ENCODE data around the gene TAF1B. TPM values are rescaled to one million over a fixed set of nuclear protein-coding genes. Genes with fewer than 3 reads are reported as not detected.

TAF1B gene
- 1 to 10 TPM; 3.8 to 7.6 (median 5.8) TPM for total RNA-seq
- 1 to 10 TPM; 2.7 to 6.0 (median 5.7) TPM for polyA plus RNA-seq
- long read RNA-seq, donor 1, partial matches to known transcripts: 1 of 3 reads
- long read RNA-seq, donor 1, other reads (novel, unspliced or antisense): 1 of 3 reads
- long read RNA-seq, donor 2, partial matches to known transcripts: 0 of 3 reads
- long read RNA-seq, donor 2, other reads (novel, unspliced or antisense): 0 of 3 reads

GRCh38 chr2:9843229-9844035 is at the start of gene TAF1B:
Gene TAF1B, plus strand, starts transcription at chr2:9843474. Its CDS starts 68 bp downstream, at chr2:9843542.
- Histone ChIP-seq H3K27ac (peak within 1 kb of the TSS; percentile 86), H3K9me3 (no peaks in the 10 kb centered on the region), H3K27me3 (ENCODE audit: insufficient read depth in 3 of 3, low read length in 2 of 3) (no peaks in the 10 kb centered on the region), H3K36me3 (ENCODE audit: insufficient read depth in 1 of 2, low read depth in 1 of 2) (peaks cover 3 to 28% of the 10 kb centered on the region in 2 donors), H3K4me1 (peaks cover 20% of the 10 kb centered on the region), H3K4me3 (peak within 1 kb of the TSS; percentile 83)
- intact Hi-C loops (cut with DNase I): no loop called here
- peak; percentile 89 to 96 (median 92) for ATAC-seq
- DNase-seq: peak; percentile 89 to 94
- TF ChIP-seq CTCF (IDR thresholded peaks at IDR 0.05): peak; percentile 41
- 0 to 1% (median 0%) methylated on average over 65 to 70 of the region's 70 CpGs for WGBS, 3 donors

- intact Hi-C loops (cut with DNase I): no loop called here
- ATAC-seq (no peak), DNase-seq (no peak)
- Histone ChIP-seq H3K27me3 (ENCODE audit: insufficient read depth in 3 of 3, low read length in 2 of 3) (no peaks in the 10 kb centered on the region), H3K27ac (no peak overlapping the region), H3K4me1 (no peaks in the 10 kb centered on the region), H3K4me3 (no peak overlapping the region), H3K36me3 (ENCODE audit: insufficient read depth in 1 of 2, low read depth in 1 of 2) (no peaks in the 10 kb centered on the region), H3K9me3 (no peaks in the 10 kb centered on the region)
- 90 to 97% (median 91%) methylated on average over 17 of the region's 17 CpGs for WGBS, 3 donors
- no peak for TF ChIP-seq CTCF (IDR thresholded peaks at IDR 0.05)
Observed at GRCh38 chr2:9793918-9794717, 49.2 kb upstream of the TAF1B start.

GRCh38 chr2:9795071-9795470 is 48.2 kb upstream of the TAF1B start:
- no peak overlapping the region for H3K27ac ChIP-seq
- no peak for TF ChIP-seq CTCF (IDR thresholded peaks at IDR 0.05)
- intact Hi-C loops (cut with DNase I): no loop called here
- DNase-seq (no peak), ATAC-seq (no peak)
- WGBS, 3 donors: 43 to 64% (median 44%) methylated on average over 6 of the region's 6 CpGs
- peaks cover 6% of the 10 kb centered on the region for H3K4me1 ChIP-seq
- no peaks in the 10 kb centered on the region for H3K9me3 ChIP-seq
- H3K4me3 ChIP-seq: no peak overlapping the region
- H3K36me3 ChIP-seq (ENCODE audit: insufficient read depth in 1 of 2, low read depth in 1 of 2): no peaks in the 10 kb centered on the region
- no peaks in the 10 kb centered on the region for H3K27me3 ChIP-seq (ENCODE audit: insufficient read depth in 3 of 3, low read length in 2 of 3)

GRCh38 chr2:9796056-9797010 is 46.9 kb upstream of the TAF1B start:
- peaks cover 8% of the 10 kb centered on the region for H3K4me1 ChIP-seq
- 81 to 94% (median 90%) methylated on average over 13 of the region's 13 CpGs for WGBS, 3 donors
- H3K36me3 ChIP-seq (ENCODE audit: insufficient read depth in 1 of 2, low read depth in 1 of 2): no peaks in the 10 kb centered on the region
- ATAC-seq (no peak), DNase-seq (no peak)
- H3K27ac ChIP-seq: no peak overlapping the region
- no peak overlapping the region for H3K4me3 ChIP-seq
- no peak for TF ChIP-seq CTCF (IDR thresholded peaks at IDR 0.05)
- H3K27me3 ChIP-seq (ENCODE audit: insufficient read depth in 3 of 3, low read length in 2 of 3): no peaks in the 10 kb centered on the region
- intact Hi-C loops (cut with DNase I): no loop called here
- H3K9me3 ChIP-seq: no peaks in the 10 kb centered on the region
